SU-DHL-6 (cell line): ENCODE data around the gene RILPL2.

Experiments
- H2AFZ ChIP-seq: fragments of 200-600 bp; sonication (generic); 2 replicates; pipeline ENCODE4 v1.6.1; 2014; ENCODE audit warnings: low read depth, mild to moderate bottlenecking, moderate library complexity, mixed read lengths, antibody characterized with exemption, low read length; ENCODE audit not compliant: severe bottlenecking
- H3F3A ChIP-seq: fragments of 200-600 bp; shearing (Covaris generic); 2 replicates; pipeline ENCODE4 v1.6.0; 2016; ENCODE audit warnings: antibody characterized with exemption, mild to moderate bottlenecking; ENCODE audit not compliant: insufficient read depth
- H3K27ac ChIP-seq: fragments of 200-600 bp; sonication (generic); 2 replicates; pipeline ENCODE4 v1.5.1; 2016; ENCODE audit warnings: low read depth, mild to moderate bottlenecking, low read length, moderate library complexity, mixed read lengths
- H3K27me3 ChIP-seq: fragments of 200-600 bp; sonication (generic), shearing (Covaris generic); 2 replicates; pipeline ENCODE4 v1.6.0; 2014; ENCODE audit warnings: mild to moderate bottlenecking, low read length
- H3K36me3 ChIP-seq: fragments of 200-600 bp; sonication (generic); 2 replicates; pipeline ENCODE4 v1.6.1; 2014; ENCODE audit warnings: mild to moderate bottlenecking, low read length, mixed read lengths
- H3K4me2 ChIP-seq: fragments of 300-600, 200-600 bp; shearing (Covaris generic), sonication (generic); 2 replicates; pipeline ENCODE4 v1.6.0; 2014; ENCODE audit warnings: low read length, low read depth, mild to moderate bottlenecking; ENCODE audit not compliant: poor library complexity, severe bottlenecking
- H3K4me3 ChIP-seq: fragments of 200-600 bp; sonication (generic); 2 replicates; pipeline ENCODE4 v1.5.1; 2014; ENCODE audit warnings: antibody characterized with exemption, low read length, mild to moderate bottlenecking, mixed read lengths; ENCODE audit not compliant: insufficient read depth, poor library complexity, severe bottlenecking
- H3K79me2 ChIP-seq: fragments of 200-600 bp; sonication (generic); 2 replicates; pipeline ENCODE4 v1.6.1; 2014; ENCODE audit warnings: mild to moderate bottlenecking, low read length, moderate library complexity; ENCODE audit not compliant: insufficient read depth
- H3K9ac ChIP-seq: fragments of 200-600 bp; sonication (generic); 2 replicates; pipeline ENCODE4 v1.7.0; 2014; ENCODE audit warnings: mild to moderate bottlenecking, low read length
- H3K9me2 ChIP-seq: fragments of 200-600 bp; sonication (generic); replicated peaks from 2 replicates; pipeline ENCODE4 v1.6.1; 2014; ENCODE audit warnings: low read length; ENCODE audit not compliant: insufficient read depth
- H3K9me3 ChIP-seq: fragments of 200-600 bp; sonication (generic); 2 replicates; pipeline ENCODE4 v1.6.1; 2014; ENCODE audit warnings: low read length, mixed read lengths; ENCODE audit not compliant: insufficient read depth
- H4K20me1 ChIP-seq: fragments of 200-600 bp; sonication (generic); 2 replicates; pipeline ENCODE4 v1.6.1; 2014; ENCODE audit warnings: low read depth, mild to moderate bottlenecking, antibody characterized with exemption, low read length, moderate library complexity, mixed read lengths
- CTCF ChIP-seq: fragments of 200-600 bp; sonication (generic); IDR thresholded peaks from one replicate; pipeline ENCODE4 v1.5.1; 2017; ENCODE audit warnings: antibody characterized with exemption, mild to moderate bottlenecking, low read length, moderate library complexity; ENCODE audit not compliant: insufficient read depth, poor library complexity, severe bottlenecking
- EZH2phosphoT487 ChIP-seq: fragments of 200-600 bp; sonication (generic), shearing (Covaris generic); conservative IDR thresholded peaks from 2 replicates; pipeline ENCODE4 v1.6.1; 2018; ENCODE audit warnings: mild to moderate bottlenecking, antibody characterized with exemption, low read length, moderate library complexity, mixed read lengths

Gene RILPL2

GRCh38 chr12:123472438-123472849 is 36.0 kb upstream of the RILPL2 start:
- H2AFZ ChIP-seq, result no peak overlapping the region
- no peak overlapping the region for H3K4me3 ChIP-seq
- H3K9ac ChIP-seq, result no peak overlapping the region
- H4K20me1 ChIP-seq, result no peaks in the 10 kb centered on the region
- no peaks in the 10 kb centered on the region for H3K36me3 ChIP-seq
- H3K4me2 ChIP-seq, result no peak overlapping the region
- no peaks in the 10 kb centered on the region for H3K79me2 ChIP-seq
- TF ChIP-seq EZH2phosphoT487 (no peak), CTCF (no peak)
- H3K9me2 ChIP-seq, result no peaks in the 10 kb centered on the region
- no peak overlapping the region for H3K27ac ChIP-seq
- no peaks in the 10 kb centered on the region for H3K9me3 ChIP-seq
- H3K27me3 ChIP-seq, result no peaks in the 10 kb centered on the region
- H3F3A ChIP-seq, result no peaks in the 10 kb centered on the region

- no peak overlapping the region for H3K9ac ChIP-seq
- no peaks in the 10 kb centered on the region for H3K79me2 ChIP-seq
- no peaks in the 10 kb centered on the region for H3K9me2 ChIP-seq
- H3K4me3 ChIP-seq, result no peak overlapping the region
- no peaks in the 10 kb centered on the region for H3K27me3 ChIP-seq
- H4K20me1 ChIP-seq, result no peaks in the 10 kb centered on the region
- no peak overlapping the region for H2AFZ ChIP-seq
- H3K9me3 ChIP-seq, result no peaks in the 10 kb centered on the region
- H3K4me2 ChIP-seq, result no peak overlapping the region
- TF ChIP-seq EZH2phosphoT487, result no peak
- TF ChIP-seq CTCF, result no peak
- H3K36me3 ChIP-seq, result no peaks in the 10 kb centered on the region
- H3K27ac ChIP-seq, result no peak overlapping the region
- H3F3A ChIP-seq, result no peaks in the 10 kb centered on the region
These were observed 35.0 kb upstream of the RILPL2 start for GRCh38 chr12:123471374-123472068.

DNA sequence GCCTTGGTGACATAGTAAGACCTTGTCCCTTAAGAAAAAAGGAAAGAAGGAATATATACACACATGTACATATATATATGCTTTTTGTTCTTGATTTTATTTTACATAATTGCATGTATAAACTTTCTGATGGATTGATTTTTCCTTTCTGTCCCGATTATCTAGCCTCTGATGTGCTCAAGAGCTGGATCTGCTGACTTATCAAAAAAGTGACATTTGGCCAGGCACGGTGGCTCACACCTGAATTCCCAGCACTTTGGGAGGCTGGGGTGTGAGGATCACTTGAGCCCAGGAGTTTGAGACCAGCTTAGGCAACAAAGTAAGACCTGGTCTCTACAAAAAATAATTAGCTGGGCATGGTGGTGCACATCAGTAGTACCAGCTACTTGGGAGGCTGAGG is 33.5 kb upstream of the RILPL2 start:
- Histone ChIP-seq H3K4me3 (no peak overlapping the region), H3K27ac (no peak overlapping the region), H3F3A (no peaks in the 10 kb centered on the region), H3K9me2 (no peaks in the 10 kb centered on the region), H2AFZ (no peak overlapping the region), H3K4me2 (no peak overlapping the region), H3K36me3 (0 out of 2 replicates have a peak, but pooled peaks cover 2% of the 10 kb centered on the region), H4K20me1 (no peaks in the 10 kb centered on the region; the same call in 1 of the 2 replicates), H3K79me2 (no peaks in the 10 kb centered on the region), H3K9ac (no peak overlapping the region), H3K9me3 (no peaks in the 10 kb centered on the region), H3K27me3 (no peaks in the 10 kb centered on the region)
- TF ChIP-seq EZH2phosphoT487 (no peak), CTCF (no peak)
